ENCODE data around the gene PARN. TPM values are rescaled to one million over a fixed set of nuclear protein-coding genes. Genes with fewer than 3 reads are reported as not detected.

The PARN gene
- total and polyA plus RNA-seq, 2 of the 8 experiments (the other 6 are each of a cell fraction or from before 2014, with no cell fraction given), result 24.5 to 44.6 TPM

GRCh38 chr16:14569213-14569612 lies 60.8 kb downstream of the PARN start:
- Histone ChIP-seq H2BK20ac (ENCODE audit: low read length) (no peak overlapping the region), H3K18ac (ENCODE audit: extremely low read depth, low read length) (no peak overlapping the region), H2BK12ac (ENCODE audit: low read depth, low read length) (no peak overlapping the region), H3K9me3 (ENCODE audit: insufficient read depth in 2 of 2, low read depth in 1 of 2, low read length in 1 of 2) (no peaks in the 10 kb centered on the region), H3K14ac (ENCODE audit: insufficient read length) (no peak overlapping the region), H3K23me2 (ENCODE audit: low read depth, low read length) (no peaks in the 10 kb centered on the region), H2AFZ (ENCODE audit: low read length) (no peak overlapping the region), H3K36me3 (ENCODE audit: control insufficient read depth in 2 of 4, insufficient read depth in 4 of 4, low read length in 3 of 4) (no peaks in the 10 kb centered on the region; a peak in 1 of 8 replicates), H2AK5ac (ENCODE audit: low read depth, low read length) (no peak overlapping the region), H2BK5ac (ENCODE audit: low read depth, low read length) (no peak overlapping the region), H3K4me3 (ENCODE audit: extremely low read depth in 1 of 4, insufficient read depth in 2 of 4, low read depth in 3 of 4, low read length in 4 of 4) (no peak overlapping the region), H4K5ac (ENCODE audit: insufficient read length, low read depth, low read length) (no peak overlapping the region), H3K27ac (ENCODE audit: low read depth, low read length) (no peak overlapping the region), H4K8ac (ENCODE audit: extremely low read depth, insufficient read depth, low read length) (no peak overlapping the region), H3K4me1 (replicated peaks in 1 of 4; ENCODE audit: control insufficient read depth in 3 of 4, insufficient read depth in 4 of 4, low read length in 3 of 4) (peaks cover 0 to 5% (median 1%) of the 10 kb centered on the region in 4 experiments; a peak in 4 of 7 replicates), H2BK15ac (ENCODE audit: low read length) (no peak overlapping the region), H3K4ac (replicated peaks; ENCODE audit: insufficient read length, low read depth, low read length) (no peak overlapping the region), H4K20me1 (replicated peaks in 1 of 2; ENCODE audit: control insufficient read depth in 1 of 2, insufficient read depth in 2 of 2, low read length in 2 of 2) (no peaks in the 10 kb centered on the region), H3K56ac (replicated peaks; ENCODE audit: insufficient read length, low read depth, low read length) (no peak overlapping the region), H4K91ac (replicated peaks; ENCODE audit: insufficient read length, low read length) (no peak overlapping the region), H3K27me3 (replicated peaks in 1 of 4; ENCODE audit: control insufficient read depth in 3 of 4, extremely low read depth in 1 of 4, insufficient read depth in 3 of 4, low read length in 3 of 4) (no peaks in the 10 kb centered on the region), H3K23ac (ENCODE audit: insufficient read length) (no peak overlapping the region), H2BK120ac (replicated peaks; ENCODE audit: low read depth, low read length) (no peak overlapping the region), H3K79me2 (ENCODE audit: control insufficient read depth in 1 of 2, insufficient read depth in 2 of 2, low read length in 2 of 2) (no peaks in the 10 kb centered on the region), H3K9ac (replicated peaks in 1 of 4; ENCODE audit: extremely low read depth in 1 of 4, low read depth in 3 of 4, low read length in 3 of 4) (no peak overlapping the region), H3K4me2 (ENCODE audit: insufficient read depth in 1 of 2, low read depth in 2 of 2, low read length in 2 of 2) (no peak overlapping the region), H3K79me1 (ENCODE audit: low read depth, low read length) (no peaks in the 10 kb centered on the region)
- peak in 1 of 2 experiments; percentile 29 for DNase-seq (ENCODE audit: low read depth in 1 of 2, low spot score in 2 of 2)
- 81% methylated on average over 4 of the region's 4 CpGs; no CpG with 5 or more reads in 1 of the 2 experiments for WGBS, 2 experiments (ENCODE audit: extremely low coverage in 1 of 2, insufficient coverage in 1 of 2, insufficient read length in 1 of 2, insufficient replicate concordance in 2 of 2, low coverage in 1 of 2, low lambda C conversion rate in 2 of 2, missing lambda C conversion rate in 1 of 2)
- TF ChIP-seq KDM1A (IDR thresholded peaks at IDR 0.05; ENCODE audit: borderline replicate concordance, low read length), result no peak
- TF ChIP-seq NRF1 (IDR thresholded peaks at IDR 0.05; ENCODE audit: low read depth, low read length), result no peak
- no peak for TF ChIP-seq KDM4A (IDR thresholded peaks at IDR 0.05; ENCODE audit: low read depth, low read length, severe bottlenecking)
- TF ChIP-seq RFX5 (IDR thresholded peaks at IDR 0.05; ENCODE audit: borderline replicate concordance, low read depth, low read length), result no peak
- no peak for TF ChIP-seq SP4 (IDR thresholded peaks at IDR 0.05; ENCODE audit: low read length)
- no peak for TF ChIP-seq SIN3A (conservative IDR thresholded peaks at IDR 0.05 in 1 of 2, IDR thresholded peaks at IDR 0.05 in 1 of 2; ENCODE audit: low read depth in 1 of 2, low read length in 2 of 2)
- TF ChIP-seq CTCF (IDR thresholded peaks at IDR 0.05; ENCODE audit: control extremely low read depth in 1 of 3, insufficient read depth in 1 of 3, low read depth in 1 of 3, low read length in 3 of 3), result no peak
- TF ChIP-seq ATF2 (IDR thresholded peaks at IDR 0.05; ENCODE audit: low read length), result no peak
- CTCF ChIA-PET (ENCODE audit: partially characterized antibody), result no interaction called here
- POLR2A ChIA-PET (ENCODE audit: partially characterized antibody), result no interaction called here
- FAIRE-seq, result no peak
